Stomach (tissue), 9 donors: ENCODE measurements around the gene SLC2A6. TPM values are rescaled to one million over a fixed set of nuclear protein-coding genes. Genes with fewer than 3 reads are reported as not detected.
A peak's percentile ranks its signal among the peaks of the same experiment; 100 is the strongest.

ENCODE experiments used
- DNase-seq, 2 donors: peaks; one replicate each; pipeline versions ENCODE4 v3.0.0 to v3.0.0-alpha.2; 2013 to 2019
- H3K27ac ChIP-seq, 5 donors: fragments of 200-600 bp in 4 of 5; sonication (generic) in 4 of 5; one replicate each; pipeline ENCODE4 v1.5.1; 2013 to 2019; ENCODE audit warnings: mild to moderate bottlenecking in 1 of 5, moderate library complexity in 1 of 5
- H3K27me3 ChIP-seq, 3 donors: fragments of 200-600 bp; sonication (generic); one replicate each; pipeline ENCODE4 v1.5.1; 2017 to 2019; ENCODE audit warnings: mixed run types in 1 of 3
- H3K36me3 ChIP-seq, 4 donors: fragments of 200-600 bp; sonication (generic); 1 replicate in 3 of 4; 2 replicates in 1 of 4; pipeline ENCODE4 v1.5.1; 2016 to 2019
- H3K4me1 ChIP-seq, 4 donors: fragments of 200-600 bp; sonication (generic); one replicate each; pipeline ENCODE4 v1.5.1; 2016 to 2019
- H3K4me3 ChIP-seq, 4 donors: fragments of 200-600 bp; sonication (generic) in 3 of 4; one replicate each; pipeline ENCODE4 v1.5.1; 2016 to 2019; ENCODE audit warnings: mild to moderate bottlenecking in 1 of 4
- H3K9me3 ChIP-seq, 4 donors: fragments of 200-600 bp; sonication (generic); one replicate each; pipeline ENCODE4 v1.5.1; 2016 to 2019
- EP300 ChIP-seq: sonication (generic); formaldehyde crosslinking; IDR thresholded peaks from one replicate; pipeline ENCODE4 v1.6.1; 2017; ENCODE audit warnings: antibody characterized with exemption
- POLR2A ChIP-seq, 4 donors: fragments of 450-650 bp; IDR thresholded peaks; one replicate each; pipeline ENCODE4 v1.6.1; 2016; ENCODE audit warnings: antibody characterized with exemption in 4 of 4, control low read depth in 2 of 4, mild to moderate bottlenecking in 1 of 4, moderate library complexity in 1 of 4
- POLR2AphosphoS5 ChIP-seq, 3 donors: sonication (generic); formaldehyde crosslinking; IDR thresholded peaks; one replicate each; pipeline ENCODE4 v1.6.1; 2016; ENCODE audit warnings: antibody characterized with exemption in 3 of 3
- WGBS, 5 donors: extraction: QIAGEN DNeasy Blood & Tissue Kit in 3 of 5; methylation state at CpG; one replicate each; pipeline versions ENCODE4 v1.1.5 to v1.1.7; 2013 to 2018; 5-methylcytosine and 5-hydroxymethylcytosine counted together
- intact Hi-C: fragments of 100-400 bp; cut with DNase I; formaldehyde crosslinking; loops from one replicate; pipeline ENCODE4 v1.15.1; 2023; ENCODE audit warnings: low total_unique reads
- polyA plus RNA-seq, 3 donors: library from polyadenylated mRNA; stranded (reverse); fragments of 200-250 nt; gene quantifications; one replicate each; pipeline ENCODE4 v1.2.3, GENCODE V29; 2013
- total RNA-seq, 5 donors: library from RNA; depleted of rRNA; stranded (reverse); fragments of >200 nt; gene quantifications; one replicate each; pipeline versions ENCODE4 v1.1.0 to v1.2.3, GENCODE V29; 2014 to 2016
- TF ChIP-seq, protein P1 (sequence below), 7 experiments: fragments of 450-650 bp in 4 of 7; fragments of 200-600 bp in 3 of 7; sonication (generic) in 3 of 7; IDR thresholded peaks; one replicate each; pipeline ENCODE4 v1.5.1; 2016 to 2019; ENCODE audit warnings: antibody characterized with exemption in 7 of 7, control low read depth in 2 of 7, mild to moderate bottlenecking in 1 of 7
- donor health status: healthy with polysubstance abuse.
- donor health status: Bipolar disorder and iron deficiency.
- donor health status: healthy.

The SLC2A6 gene
- total and polyA plus RNA-seq, 8 donors = 0.55 to 14.3 (median 1.3) TPM; not detected in 2

- no peak for TF ChIP-seq POLR2AphosphoS5 (IDR thresholded peaks at IDR 0.05)
- no peak for TF ChIP-seq POLR2A (IDR thresholded peaks at IDR 0.05)
- TF ChIP-seq, protein P1, sequence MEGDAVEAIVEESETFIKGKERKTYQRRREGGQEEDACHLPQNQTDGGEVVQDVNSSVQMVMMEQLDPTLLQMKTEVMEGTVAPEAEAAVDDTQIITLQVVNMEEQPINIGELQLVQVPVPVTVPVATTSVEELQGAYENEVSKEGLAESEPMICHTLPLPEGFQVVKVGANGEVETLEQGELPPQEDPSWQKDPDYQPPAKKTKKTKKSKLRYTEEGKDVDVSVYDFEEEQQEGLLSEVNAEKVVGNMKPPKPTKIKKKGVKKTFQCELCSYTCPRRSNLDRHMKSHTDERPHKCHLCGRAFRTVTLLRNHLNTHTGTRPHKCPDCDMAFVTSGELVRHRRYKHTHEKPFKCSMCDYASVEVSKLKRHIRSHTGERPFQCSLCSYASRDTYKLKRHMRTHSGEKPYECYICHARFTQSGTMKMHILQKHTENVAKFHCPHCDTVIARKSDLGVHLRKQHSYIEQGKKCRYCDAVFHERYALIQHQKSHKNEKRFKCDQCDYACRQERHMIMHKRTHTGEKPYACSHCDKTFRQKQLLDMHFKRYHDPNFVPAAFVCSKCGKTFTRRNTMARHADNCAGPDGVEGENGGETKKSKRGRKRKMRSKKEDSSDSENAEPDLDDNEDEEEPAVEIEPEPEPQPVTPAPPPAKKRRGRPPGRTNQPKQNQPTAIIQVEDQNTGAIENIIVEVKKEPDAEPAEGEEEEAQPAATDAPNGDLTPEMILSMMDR (IDR thresholded peaks at IDR 0.05) = no peak
- TF ChIP-seq EP300 = no peak
- DNase-seq = peak in 1 of 2 donors; percentile 73
- WGBS, 5 donors = 70 to 81% (median 76%) methylated on average over 5 to 23 of the region's 23 CpGs
- Histone ChIP-seq H3K9me3 (peaks cover 6 to 16% (median 14%) of the 10 kb centered on the region in 4 donors), H3K27ac (peak overlapping the region in 4 of 5 donors; percentile 14 to 38 (median 24)), H3K27me3 (peaks cover 0 to 25% (median 0%) of the 10 kb centered on the region in 3 donors), H3K4me1 (peaks cover 22 to 29% (median 28%) of the 10 kb centered on the region in 4 donors), H3K4me3 (no peak overlapping the region), H3K36me3 (no peaks in the 10 kb centered on the region)
- intact Hi-C loops = no loop called here
Observed at GRCh38 chr9:133505901-133506652, 27.2 kb upstream of the SLC2A6 start.

GRCh38 chr9:133505186-133505830, 26.4 kb upstream of the SLC2A6 start:
- peaks cover 6 to 16% (median 15%) of the 10 kb centered on the region in 4 donors for H3K9me3 ChIP-seq
- peaks cover 0 to 25% (median 0%) of the 10 kb centered on the region in 3 donors for H3K27me3 ChIP-seq
- 84 to 93% (median 89%) methylated on average over 13 of the region's 13 CpGs for WGBS, 5 donors
- H3K36me3 ChIP-seq = no peaks in the 10 kb centered on the region
- peak overlapping the region in 2 of 5 donors; percentile 28 to 38 for H3K27ac ChIP-seq
- TF ChIP-seq, protein P1 (IDR thresholded peaks at IDR 0.05) = no peak
- no peak for TF ChIP-seq POLR2AphosphoS5 (IDR thresholded peaks at IDR 0.05)
- TF ChIP-seq POLR2A (IDR thresholded peaks at IDR 0.05) = no peak
- TF ChIP-seq EP300 = no peak
- DNase-seq = no peak
- peaks cover 22 to 29% (median 28%) of the 10 kb centered on the region in 4 donors for H3K4me1 ChIP-seq
- H3K4me3 ChIP-seq = no peak overlapping the region
- intact Hi-C loops = no loop called here

DNA sequence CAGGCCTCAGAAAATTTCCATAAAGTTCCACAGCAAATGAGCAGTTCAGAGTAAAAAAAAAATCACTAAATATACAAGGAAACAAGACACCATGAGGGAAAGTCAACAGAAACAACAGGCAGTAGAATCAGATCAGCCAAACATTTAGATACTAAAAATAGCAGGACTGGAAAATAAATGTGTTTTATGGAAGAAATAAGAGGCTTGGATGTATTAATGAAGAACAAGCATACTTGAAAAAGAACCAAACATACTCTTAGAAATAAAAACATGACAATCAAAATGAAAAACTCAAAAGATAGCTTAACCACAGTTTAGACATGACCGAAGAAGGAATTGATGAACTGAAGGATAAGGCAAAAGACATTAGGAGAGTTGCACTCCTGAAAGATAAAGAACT, 23.2 kb upstream of the SLC2A6 start:
- TF ChIP-seq EP300 = no peak
- no peak for TF ChIP-seq POLR2A (IDR thresholded peaks at IDR 0.05)
- TF ChIP-seq POLR2AphosphoS5 (IDR thresholded peaks at IDR 0.05) = no peak
- TF ChIP-seq, protein P1 (IDR thresholded peaks at IDR 0.05) = no peak
- 91 to 100% (median 98%) methylated on average over 1 of the region's 1 CpG for WGBS, 5 donors
- H3K27ac ChIP-seq = no peak overlapping the region
- H3K4me3 ChIP-seq = no peak overlapping the region
- no peaks in the 10 kb centered on the region for H3K36me3 ChIP-seq
- peaks cover 6 to 16% (median 15%) of the 10 kb centered on the region in 4 donors for H3K9me3 ChIP-seq
- peaks cover 9 to 14% (median 12%) of the 10 kb centered on the region in 4 donors for H3K4me1 ChIP-seq
- intact Hi-C loops = no loop called here
- DNase-seq = no peak
- peaks cover 0 to 16% (median 0%) of the 10 kb centered on the region in 3 donors for H3K27me3 ChIP-seq

GRCh38 chr9:133499892-133500270, 21.0 kb upstream of the SLC2A6 start:
- WGBS, 5 donors = 78 to 84% (median 81%) methylated on average over 9 to 12 of the region's 12 CpGs
- Histone ChIP-seq H3K36me3 (no peaks in the 10 kb centered on the region), H3K27ac (peak overlapping the region in 4 of 5 donors; percentile 14 to 62 (median 52)), H3K9me3 (peaks cover 6 to 16% (median 15%) of the 10 kb centered on the region in 4 donors), H3K27me3 (peaks cover 0 to 19% (median 0%) of the 10 kb centered on the region in 3 donors), H3K4me3 (no peak overlapping the region), H3K4me1 (no peaks in the 10 kb centered on the region)
- intact Hi-C loops = no loop called here
- TF ChIP-seq POLR2A (IDR thresholded peaks at IDR 0.05) (no peak), POLR2AphosphoS5 (IDR thresholded peaks at IDR 0.05) (no peak), EP300 (no peak)
- TF ChIP-seq, protein P1 (IDR thresholded peaks at IDR 0.05) = no peak
- DNase-seq = no peak
